GM03348 (cell line): Measurements from ENCODE around the gene PCDHGC3.

Source experiments
- DNase-seq: peaks from one replicate; pipeline ENCODE4 v3.0.0; 2012; ENCODE audit warnings: low spot score

The PCDHGC3 gene

DNA sequence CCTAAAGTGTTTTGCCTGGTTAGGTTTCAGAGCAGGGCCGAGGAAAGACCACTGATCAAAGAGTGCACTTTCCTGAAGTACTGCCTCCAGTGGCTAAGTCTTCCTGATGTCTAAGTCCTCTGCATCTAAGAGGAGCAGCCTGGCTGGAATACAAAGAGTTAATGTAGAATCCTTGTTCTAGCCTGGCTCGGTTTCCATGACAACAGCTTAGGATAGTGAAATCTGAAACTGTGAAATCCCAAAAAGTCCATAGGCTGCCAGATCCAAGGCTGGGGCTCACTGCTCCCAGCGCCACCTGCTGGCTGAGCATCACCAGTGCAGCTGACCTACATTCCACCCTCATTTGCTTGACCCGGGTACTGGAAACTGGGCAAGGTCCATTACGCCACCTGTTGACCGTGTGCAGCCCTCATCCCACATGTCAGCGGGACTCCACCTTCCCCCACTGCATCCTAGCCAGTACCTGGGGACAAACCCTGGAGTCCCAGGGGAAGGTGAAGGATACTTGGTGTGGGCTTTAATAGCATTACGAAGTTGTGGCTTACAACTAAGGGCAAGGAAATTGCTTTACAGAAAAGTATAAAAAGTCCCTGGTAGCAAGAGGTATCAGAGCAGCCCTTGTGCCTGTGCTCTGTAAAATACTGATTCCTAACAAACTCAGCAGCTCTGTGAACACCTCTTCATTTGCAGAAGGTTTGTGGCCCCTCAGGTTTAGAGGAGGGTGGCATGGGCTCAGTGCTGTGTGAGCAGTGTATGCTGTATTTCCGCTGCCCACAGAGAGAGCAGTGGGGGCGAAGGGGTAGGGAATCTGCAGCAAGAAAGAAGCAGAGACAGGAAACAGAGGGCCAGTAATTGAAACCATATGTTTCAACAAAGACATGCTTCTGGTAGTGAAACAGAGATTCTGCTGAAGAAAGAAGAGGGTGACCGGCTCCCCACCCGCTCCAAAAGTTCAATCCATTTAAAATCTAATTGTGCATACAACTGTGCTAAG lies 49.1 kb downstream of the PCDHGC3 start:
- peak; percentile 88 for DNase-seq

DNA sequence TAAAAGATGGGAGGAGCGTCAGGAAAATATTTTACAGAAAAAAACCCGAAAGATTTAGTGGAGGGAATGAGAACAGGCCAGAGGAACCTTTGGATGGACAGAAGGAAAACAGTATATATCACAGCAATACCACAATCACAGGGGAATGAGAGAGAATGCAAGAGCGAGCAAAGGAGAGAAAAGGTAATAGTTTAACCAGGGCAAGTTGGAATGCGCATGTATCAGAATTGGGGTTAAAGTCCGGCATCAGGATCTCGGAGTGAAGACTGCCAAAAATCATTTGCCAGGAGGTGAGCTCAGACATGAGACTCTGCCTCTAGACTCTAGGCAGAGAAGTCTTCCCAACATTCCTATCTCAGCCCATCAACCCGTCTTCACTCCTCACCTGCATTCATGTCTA lies 49.9 kb downstream of the PCDHGC3 start:
- no peak for DNase-seq

DNA sequence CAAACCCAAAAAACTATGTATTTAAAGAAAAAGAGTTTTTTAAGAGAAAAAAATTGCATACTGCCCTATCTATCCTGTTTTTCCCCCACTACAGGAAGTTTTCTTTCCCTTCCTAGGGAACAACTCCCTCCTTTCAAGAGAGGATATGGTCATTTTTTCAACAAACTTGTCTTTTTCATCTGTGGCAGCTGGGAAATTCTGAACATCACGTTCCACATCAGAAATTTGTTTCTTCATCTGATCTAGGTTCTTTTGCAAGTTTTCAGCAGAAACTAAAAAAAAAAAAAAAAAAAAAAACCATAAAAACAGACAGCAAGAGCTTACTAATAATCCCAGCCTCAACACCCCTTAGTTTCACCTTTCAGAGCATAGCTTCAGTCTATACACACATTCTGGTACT lies 51.7 kb downstream of the PCDHGC3 start:
- DNase-seq = no peak
